UCSD-AML1 (cell line): ENCODE data around the gene GFI1.

Experiments
- DNase-seq: peaks from one replicate; lab custom pipeline; 2025; ENCODE audit not compliant: unreplicated experiment; lab: John Stamatoyannopoulos, UW

GFI1 gene

GRCh38 chr1:92488832-92489231 lies 2.1 kb upstream of the GFI1 start:
- DNase-seq, result no peak

GRCh38 chr1:92488416-92488815 lies 1.7 kb upstream of the GFI1 start:
- DNase-seq, result no peak

- no peak for DNase-seq
Observed at GRCh38 chr1:92487078-92487605, 417 bp upstream of the GFI1 start.

GRCh38 chr1:92485381-92486250 lies 1.1 kb downstream of the GFI1 start:
- DNase-seq, result peak; percentile 64

GRCh38 chr1:92484472-92485380 lies 2.0 kb downstream of the GFI1 start:
- peak; percentile 56 for DNase-seq

GRCh38 chr1:92483610-92484471 lies 2.9 kb downstream of the GFI1 start:
- DNase-seq, result peak; percentile 48

- no peak for DNase-seq
Observed at GRCh38 chr1:92482665-92483609, 3.8 kb downstream of the GFI1 start.

- no peak for DNase-seq
Observed at GRCh38 chr1:92481971-92482664, 4.6 kb downstream of the GFI1 start.

GRCh38 chr1:92481599-92481925 lies 5.2 kb downstream of the GFI1 start:
- DNase-seq, result no peak

- DNase-seq, result no peak
Observed at GRCh38 chr1:92480813-92481598, 5.7 kb downstream of the GFI1 start.

GRCh38 chr1:92480200-92480812 lies 6.4 kb downstream of the GFI1 start:
- no peak for DNase-seq

GRCh38 chr1:92479587-92479986 lies 7.1 kb downstream of the GFI1 start:
- DNase-seq, result no peak

- no peak for DNase-seq
Observed at GRCh38 chr1:92478393-92478792, 8.3 kb downstream of the GFI1 start.

- DNase-seq, result peak; percentile 21
Observed at GRCh38 chr1:92476071-92476631, 10.6 kb downstream of the GFI1 start.

GRCh38 chr1:92475029-92475428 lies 11.7 kb downstream of the GFI1 start:
- DNase-seq, result no peak

- DNase-seq, result no peak
Observed at GRCh38 chr1:92473781-92474495, 12.8 kb downstream of the GFI1 start.

GRCh38 chr1:92470216-92470615 lies 16.5 kb downstream of the GFI1 start:
- no peak for DNase-seq
